GM19193 (cell line): ENCODE results near the gene CRHR2.

Experiments used
- POLR2A ChIP-seq: IDR thresholded peaks from 4 replicates; pipeline ENCODE4 v1.6.1; 2011; ENCODE audit not compliant: insufficient read depth, insufficient read length; ENCODE audit errors: extremely low read depth

The CRHR2 gene

DNA sequence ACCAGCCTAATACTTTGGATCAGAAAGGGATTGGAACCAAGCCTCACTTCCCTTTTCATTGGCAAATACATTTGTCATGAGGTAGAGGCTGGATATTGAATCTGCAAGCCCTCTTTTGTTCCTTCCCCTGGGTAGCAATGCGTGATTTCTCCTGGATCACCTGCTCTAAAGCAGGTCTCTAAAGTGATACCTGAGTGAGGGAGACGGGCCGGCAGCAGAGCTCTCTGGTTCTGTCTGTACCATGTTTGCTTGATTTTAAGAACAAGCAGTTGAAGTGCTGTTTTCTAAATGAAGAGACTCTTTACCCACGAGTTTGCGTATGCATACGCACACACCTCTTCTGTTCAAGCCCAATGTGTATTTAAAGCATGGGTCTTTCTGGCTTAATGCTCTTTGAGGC is 46.5 kb downstream of the CRHR2 start:
- no peak for TF ChIP-seq POLR2A

GRCh38 chr7:30634634-30635201 is 47.5 kb downstream of the CRHR2 start:
- TF ChIP-seq POLR2A, result no peak

- no peak for TF ChIP-seq POLR2A
Measured at GRCh38 chr7:30634193-30634626, 48.0 kb downstream of the CRHR2 start.

GRCh38 chr7:30633223-30633622 is 49.0 kb downstream of the CRHR2 start:
- no peak for TF ChIP-seq POLR2A

GRCh38 chr7:30630986-30631385 is 51.3 kb downstream of the CRHR2 start:
- TF ChIP-seq POLR2A, result no peak

- no peak for TF ChIP-seq POLR2A
Measured at GRCh38 chr7:30627026-30627425, 55.2 kb downstream of the CRHR2 start.

- TF ChIP-seq POLR2A, result no peak
Measured at GRCh38 chr7:30625283-30625682, 57.0 kb downstream of the CRHR2 start.

DNA sequence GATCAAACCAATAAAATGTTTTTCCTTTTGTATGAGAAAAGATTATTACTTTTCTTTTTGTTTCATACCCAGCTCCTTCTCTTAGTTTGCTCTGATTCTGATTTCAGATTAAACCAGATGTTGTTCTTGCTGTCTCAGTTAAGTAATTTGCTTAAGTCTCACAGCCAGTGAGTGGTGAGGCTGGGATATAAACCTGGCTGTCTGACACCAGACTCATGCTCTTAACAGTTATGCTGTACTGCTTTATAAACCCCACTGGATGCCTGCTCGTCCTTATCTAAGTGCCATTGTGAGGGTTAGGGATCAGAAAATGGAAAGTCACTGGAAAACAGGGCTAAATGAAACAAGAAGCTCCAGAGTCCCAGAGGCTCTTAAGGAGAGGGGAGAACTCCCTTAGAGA is 63.3 kb downstream of the CRHR2 start:
- no peak for TF ChIP-seq POLR2A

- TF ChIP-seq POLR2A, result no peak
Measured at GRCh38 chr7:30618080-30618676, 64.1 kb downstream of the CRHR2 start.

- no peak for TF ChIP-seq POLR2A
Measured at GRCh38 chr7:30617359-30617758, 64.9 kb downstream of the CRHR2 start.

GRCh38 chr7:30616318-30616717 is 65.9 kb downstream of the CRHR2 start:
- no peak for TF ChIP-seq POLR2A

GRCh38 chr7:30613366-30614325 is 68.6 kb downstream of the CRHR2 start:
- TF ChIP-seq POLR2A, result no peak

- TF ChIP-seq POLR2A, result no peak
Measured at GRCh38 chr7:30612658-30613265, 69.5 kb downstream of the CRHR2 start.

DNA sequence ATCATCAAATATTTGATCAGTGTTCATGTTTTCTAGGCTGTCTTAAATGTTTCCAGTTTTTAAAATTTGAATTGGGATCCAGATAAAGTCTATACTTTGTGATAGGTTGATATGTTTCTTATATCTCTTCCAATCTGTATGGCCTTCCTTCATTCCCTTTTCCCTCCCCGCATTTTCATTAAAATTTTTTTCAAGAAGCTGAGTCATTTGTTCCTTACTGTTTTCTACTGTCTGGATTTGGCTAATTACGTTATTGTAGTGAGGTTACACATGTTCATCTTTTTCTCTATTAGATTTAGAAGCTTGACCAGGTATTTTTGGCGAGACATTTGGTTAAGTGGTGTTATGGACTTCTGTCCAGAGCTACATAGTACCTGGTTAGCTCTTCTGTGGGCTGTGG is 76.4 kb downstream of the CRHR2 start:
- no peak for TF ChIP-seq POLR2A

- TF ChIP-seq POLR2A, result no peak
Measured at GRCh38 chr7:30604901-30605300, 77.4 kb downstream of the CRHR2 start.
